HFFc6 (cell line): ENCODE measurements around the gene CTDSP2. TPM values are rescaled to one million over a fixed set of nuclear protein-coding genes. Genes with fewer than 3 reads are reported as not detected.

Experiments
- DNase-seq: peaks from one replicate; pipeline ENCODE4 v3.0.0-alpha.2; 2018
- H3K27ac Mint-ChIP-seq: 2 replicates; pipeline ENCODE4 v1.8.0; 2020; ENCODE audit warnings: mild to moderate bottlenecking, mixed read lengths
- H3K27me3 Mint-ChIP-seq: 2 replicates; pipeline ENCODE4 v1.8.0; 2021; ENCODE audit warnings: mild to moderate bottlenecking, moderate library complexity, mixed read lengths; ENCODE audit not compliant: insufficient read depth
- H3K36me3 Mint-ChIP-seq: 2 replicates; pipeline ENCODE4 v1.8.0; 2021; ENCODE audit warnings: low read depth, mixed read lengths
- H3K4me1 Mint-ChIP-seq: 2 replicates; pipeline ENCODE4 v1.8.0; 2020; ENCODE audit warnings: low read depth, mixed read lengths
- H3K4me3 Mint-ChIP-seq: 2 replicates; pipeline ENCODE4 v1.8.0; 2020; ENCODE audit warnings: mild to moderate bottlenecking, moderate library complexity, mixed read lengths
- H3K9me3 Mint-ChIP-seq: 2 replicates; pipeline ENCODE4 v1.8.0; 2020; ENCODE audit warnings: mild to moderate bottlenecking, mixed read lengths
- total RNA-seq, 6 experiments: library from RNA; stranded (reverse); fragmentation: NEBNext Ultra II Directional; extraction: Animal tissue kit (Norgen Biotek cat#: 25700); gene quantifications; 2 replicates in 1 of 6; 3 replicates in 5 of 6; pipeline ENCODE4 v1.2.3, GENCODE V29; 2021
- TF ChIP-seq, protein P1 (sequence below): fragments of 200-600 bp; sonication (generic); IDR thresholded peaks from 2 replicates; pipeline ENCODE4 v1.5.0; 2021; ENCODE audit warnings: antibody characterized with exemption, mild to moderate bottlenecking

Gene CTDSP2
- total RNA-seq, 6 experiments from 2014 or later: 99.2 to 128 (median 111) TPM

DNA sequence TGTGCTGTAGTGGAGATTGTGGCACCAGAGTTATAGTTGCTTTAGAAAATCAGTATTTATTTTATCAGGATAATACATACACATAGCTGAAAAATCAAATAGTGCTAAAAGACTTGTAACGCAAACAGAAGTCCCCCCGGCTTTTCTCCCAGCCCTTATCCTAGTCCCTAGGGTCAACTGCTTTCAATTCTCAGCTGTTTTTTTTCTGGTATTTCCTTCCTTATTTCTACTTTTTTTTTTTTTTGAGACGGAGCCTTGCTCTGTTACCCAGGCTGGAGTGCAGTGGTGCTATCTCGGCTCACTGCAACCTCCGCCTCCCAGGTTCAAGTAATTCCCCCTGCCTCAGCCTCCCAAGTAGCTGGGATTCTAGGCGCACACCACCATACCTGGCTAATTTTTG lies 8.4 kb upstream of the CTDSP2 start:
- Mint-ChIP-seq H3K4me3 (no peak overlapping the region), H3K27ac (no peak overlapping the region), H3K4me1 (peaks cover 20% of the 10 kb centered on the region), H3K9me3 (peaks cover 5% of the 10 kb centered on the region), H3K36me3 (peaks cover 4% of the 10 kb centered on the region; the same call in 1 of the 2 replicates), H3K27me3 (peaks cover 14% of the 10 kb centered on the region)
- DNase-seq: no peak
- TF ChIP-seq, protein P1, sequence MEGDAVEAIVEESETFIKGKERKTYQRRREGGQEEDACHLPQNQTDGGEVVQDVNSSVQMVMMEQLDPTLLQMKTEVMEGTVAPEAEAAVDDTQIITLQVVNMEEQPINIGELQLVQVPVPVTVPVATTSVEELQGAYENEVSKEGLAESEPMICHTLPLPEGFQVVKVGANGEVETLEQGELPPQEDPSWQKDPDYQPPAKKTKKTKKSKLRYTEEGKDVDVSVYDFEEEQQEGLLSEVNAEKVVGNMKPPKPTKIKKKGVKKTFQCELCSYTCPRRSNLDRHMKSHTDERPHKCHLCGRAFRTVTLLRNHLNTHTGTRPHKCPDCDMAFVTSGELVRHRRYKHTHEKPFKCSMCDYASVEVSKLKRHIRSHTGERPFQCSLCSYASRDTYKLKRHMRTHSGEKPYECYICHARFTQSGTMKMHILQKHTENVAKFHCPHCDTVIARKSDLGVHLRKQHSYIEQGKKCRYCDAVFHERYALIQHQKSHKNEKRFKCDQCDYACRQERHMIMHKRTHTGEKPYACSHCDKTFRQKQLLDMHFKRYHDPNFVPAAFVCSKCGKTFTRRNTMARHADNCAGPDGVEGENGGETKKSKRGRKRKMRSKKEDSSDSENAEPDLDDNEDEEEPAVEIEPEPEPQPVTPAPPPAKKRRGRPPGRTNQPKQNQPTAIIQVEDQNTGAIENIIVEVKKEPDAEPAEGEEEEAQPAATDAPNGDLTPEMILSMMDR: no peak

DNA sequence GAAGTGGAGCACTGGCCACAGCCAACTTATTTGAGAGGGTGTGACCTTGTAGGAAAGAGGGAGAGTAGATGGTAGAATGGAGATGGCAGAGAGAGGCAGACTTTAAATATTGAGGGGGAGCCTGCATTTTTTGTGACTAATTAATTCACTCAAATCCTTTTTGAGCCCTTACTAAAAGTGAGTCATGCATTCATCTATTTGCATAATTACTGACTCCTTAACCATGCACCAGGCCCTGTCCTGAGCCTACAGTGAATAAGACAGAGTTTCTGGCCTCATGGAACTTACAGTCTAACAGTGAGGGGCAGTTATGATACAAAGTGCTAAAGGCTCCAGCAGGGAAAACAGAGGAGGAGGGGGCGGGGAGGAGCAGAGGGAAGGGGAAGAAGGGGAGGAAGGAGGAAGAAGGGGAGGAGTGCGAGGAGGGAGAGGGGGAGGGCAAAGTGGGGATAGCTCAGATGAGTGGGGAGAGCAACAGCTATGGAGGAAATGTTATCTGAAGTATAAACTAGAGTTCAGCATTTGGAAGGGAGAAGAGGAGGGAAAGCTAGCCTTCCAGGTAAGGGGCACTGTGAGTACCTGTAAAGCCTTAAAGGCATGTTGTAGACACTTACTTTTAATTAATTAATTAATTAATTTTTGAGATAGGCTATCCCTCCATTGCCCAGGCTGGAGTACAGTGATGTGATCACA lies 7.5 kb upstream of the CTDSP2 start:
- no peak overlapping the region for H3K27ac Mint-ChIP-seq
- peak; percentile 23 for DNase-seq
- TF ChIP-seq, protein P1: no peak
- peaks cover 20% of the 10 kb centered on the region for H3K4me1 Mint-ChIP-seq
- H3K27me3 Mint-ChIP-seq: peaks cover 16% of the 10 kb centered on the region
- no peak overlapping the region for H3K4me3 Mint-ChIP-seq
- peaks cover 4% of the 10 kb centered on the region; the same call in 1 of the 2 replicates for H3K36me3 Mint-ChIP-seq
- peaks cover 5% of the 10 kb centered on the region for H3K9me3 Mint-ChIP-seq

GRCh38 chr12:57852620-57853500 lies 6.3 kb upstream of the CTDSP2 start:
- DNase-seq: no peak
- H3K9me3 Mint-ChIP-seq: peaks cover 5% of the 10 kb centered on the region
- TF ChIP-seq, protein P1: peak; percentile 34; the same call in 1 of the 2 replicates
- peaks cover 20% of the 10 kb centered on the region for H3K4me1 Mint-ChIP-seq
- H3K27ac Mint-ChIP-seq: no peak overlapping the region
- H3K27me3 Mint-ChIP-seq: peaks cover 13% of the 10 kb centered on the region
- H3K4me3 Mint-ChIP-seq: peak overlapping the region; percentile 43; the same call in 1 of the 2 replicates
- peaks cover 4% of the 10 kb centered on the region; the same call in 1 of the 2 replicates for H3K36me3 Mint-ChIP-seq

- TF ChIP-seq, protein P1: no peak
- no peak overlapping the region for H3K27ac Mint-ChIP-seq
- peaks cover 13% of the 10 kb centered on the region for H3K27me3 Mint-ChIP-seq
- H3K4me3 Mint-ChIP-seq: peak overlapping the region; percentile 43; the same call in 1 of the 2 replicates
- H3K9me3 Mint-ChIP-seq: peaks cover 5% of the 10 kb centered on the region
- DNase-seq: no peak
- peaks cover 22% of the 10 kb centered on the region for H3K4me1 Mint-ChIP-seq
- H3K36me3 Mint-ChIP-seq: peaks cover 4% of the 10 kb centered on the region; the same call in 1 of the 2 replicates
Observed at GRCh38 chr12:57852200-57852599, 5.7 kb upstream of the CTDSP2 start.

DNA sequence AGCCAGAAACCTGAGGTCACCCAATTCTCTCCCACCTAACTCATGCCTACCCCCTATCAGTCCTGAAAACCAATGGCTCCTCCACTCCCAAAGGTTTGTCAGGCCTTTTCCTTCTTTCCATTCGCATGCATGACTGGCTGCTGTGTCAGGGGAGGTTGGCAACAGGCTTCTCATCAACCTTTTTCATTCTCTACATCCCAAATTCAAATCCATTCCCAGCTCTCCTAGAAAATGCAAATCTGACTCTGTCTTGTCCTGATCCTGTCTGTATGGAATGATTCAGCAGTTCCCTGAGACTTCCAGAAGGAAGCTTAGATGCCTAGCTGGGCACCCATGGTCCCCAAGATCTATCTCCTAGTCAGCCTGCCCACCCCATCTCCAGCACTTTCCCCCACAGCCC lies 5.0 kb upstream of the CTDSP2 start:
- H3K4me3 Mint-ChIP-seq: no peak overlapping the region
- no peak for DNase-seq
- peaks cover 25% of the 10 kb centered on the region for H3K4me1 Mint-ChIP-seq
- H3K27ac Mint-ChIP-seq: peak overlapping the region; percentile 15; the same call in 1 of the 2 replicates
- TF ChIP-seq, protein P1: no peak
- H3K9me3 Mint-ChIP-seq: peaks cover 5% of the 10 kb centered on the region
- peaks cover 14% of the 10 kb centered on the region for H3K27me3 Mint-ChIP-seq
- H3K36me3 Mint-ChIP-seq: peaks cover 4% of the 10 kb centered on the region; the same call in 1 of the 2 replicates
